K562 treated with DMSO at 1 percent for 48 hours (cell line): ENCODE data around the gene TPRN. TPM values are rescaled to one million over a fixed set of nuclear protein-coding genes. Genes with fewer than 3 reads are reported as not detected.

Source experiments
- total RNA-seq: library from RNA; unstranded; fragments of 300-600 nt; gene quantifications from 2 replicates; pipeline ENCODE4 v1.2.3, GENCODE V29; 2022; ENCODE audit warnings: low replicate concordance; ENCODE audit errors: extremely low read depth

TPRN gene, protein sequence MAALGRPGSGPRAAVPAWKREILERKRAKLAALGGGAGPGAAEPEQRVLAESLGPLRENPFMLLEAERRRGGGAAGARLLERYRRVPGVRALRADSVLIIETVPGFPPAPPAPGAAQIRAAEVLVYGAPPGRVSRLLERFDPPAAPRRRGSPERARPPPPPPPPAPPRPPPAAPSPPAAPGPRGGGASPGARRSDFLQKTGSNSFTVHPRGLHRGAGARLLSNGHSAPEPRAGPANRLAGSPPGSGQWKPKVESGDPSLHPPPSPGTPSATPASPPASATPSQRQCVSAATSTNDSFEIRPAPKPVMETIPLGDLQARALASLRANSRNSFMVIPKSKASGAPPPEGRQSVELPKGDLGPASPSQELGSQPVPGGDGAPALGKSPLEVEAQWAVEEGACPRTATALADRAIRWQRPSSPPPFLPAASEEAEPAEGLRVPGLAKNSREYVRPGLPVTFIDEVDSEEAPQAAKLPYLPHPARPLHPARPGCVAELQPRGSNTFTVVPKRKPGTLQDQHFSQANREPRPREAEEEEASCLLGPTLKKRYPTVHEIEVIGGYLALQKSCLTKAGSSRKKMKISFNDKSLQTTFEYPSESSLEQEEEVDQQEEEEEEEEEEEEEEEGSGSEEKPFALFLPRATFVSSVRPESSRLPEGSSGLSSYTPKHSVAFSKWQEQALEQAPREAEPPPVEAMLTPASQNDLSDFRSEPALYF
- not detected in 2 replicates for total RNA-seq

DNA sequence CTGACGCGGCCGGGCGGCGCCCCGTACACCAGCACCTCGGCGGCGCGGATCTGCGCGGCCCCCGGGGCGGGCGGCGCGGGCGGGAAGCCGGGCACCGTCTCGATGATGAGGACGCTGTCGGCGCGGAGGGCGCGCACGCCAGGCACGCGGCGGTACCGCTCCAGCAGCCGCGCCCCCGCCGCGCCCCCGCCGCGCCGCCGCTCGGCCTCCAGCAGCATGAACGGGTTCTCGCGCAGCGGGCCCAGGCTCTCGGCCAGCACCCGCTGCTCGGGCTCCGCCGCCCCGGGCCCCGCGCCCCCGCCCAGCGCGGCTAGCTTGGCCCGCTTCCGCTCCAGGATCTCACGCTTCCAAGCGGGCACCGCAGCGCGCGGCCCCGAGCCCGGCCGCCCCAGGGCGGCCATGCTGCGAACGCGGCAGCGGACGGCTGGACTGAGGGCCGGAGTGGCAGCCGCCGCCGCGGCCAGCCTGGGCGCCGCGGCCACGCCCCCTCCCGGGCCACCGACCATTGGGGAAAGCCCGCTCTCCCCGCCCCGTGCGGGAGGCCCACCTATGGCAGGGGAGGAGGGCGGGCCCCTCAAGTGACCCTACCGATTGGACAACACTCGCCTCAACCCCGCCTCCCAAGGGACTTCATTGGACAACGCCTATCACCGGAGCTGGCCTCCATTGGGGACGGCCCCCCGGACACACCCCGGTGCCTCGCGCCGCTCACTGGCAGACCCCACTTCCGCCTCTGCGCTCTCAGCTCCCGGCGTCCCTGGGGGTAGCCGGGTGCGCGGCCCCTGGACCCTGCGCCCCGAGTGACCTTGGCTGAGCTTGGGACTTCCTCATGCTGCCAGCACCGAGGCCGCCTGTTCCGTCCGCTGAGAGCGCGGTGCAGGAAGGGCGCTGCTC, at the start of gene TPRN:
TSS of gene TPRN (minus strand) at position 431 of the 894 bp plus-strand sequence. CDS start at position 401, 30 bp downstream.

DNA sequence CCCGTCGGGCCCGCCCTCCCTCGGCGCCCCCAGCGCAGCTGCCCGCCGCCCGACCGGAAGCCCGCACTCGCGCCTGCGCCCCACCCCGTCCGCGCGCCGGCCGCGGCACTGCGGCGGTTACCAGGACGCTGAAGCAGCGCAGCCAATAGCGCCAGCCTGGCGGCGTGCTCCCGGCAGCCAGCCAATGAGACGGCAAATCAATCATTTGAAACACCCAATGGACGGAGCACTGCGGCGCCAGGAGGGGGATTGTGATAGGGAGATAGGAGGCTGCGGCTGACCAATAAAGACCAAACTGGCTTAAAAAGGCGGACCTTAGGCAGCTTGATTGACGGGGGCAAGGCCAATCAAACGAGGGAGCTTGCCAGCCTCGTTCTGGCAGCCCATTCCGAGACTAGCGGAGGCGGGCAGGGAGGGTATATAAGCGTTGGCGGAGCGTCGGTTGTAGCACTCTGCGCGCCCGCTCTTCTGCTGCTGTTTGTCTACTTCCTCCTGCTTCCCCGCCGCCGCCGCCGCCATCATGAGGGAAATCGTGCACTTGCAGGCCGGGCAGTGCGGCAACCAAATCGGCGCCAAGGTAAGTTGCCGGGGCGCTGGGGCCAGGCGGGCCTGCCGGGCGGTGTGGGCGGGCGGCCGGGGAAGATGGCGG, 40.4 kb upstream of the TPRN start, which contains the start of gene TUBB4B:
TSS of gene TUBB4B (plus strand) at position 447 of the 649 bp plus-strand sequence. CDS start at position 521, 74 bp downstream.

DNA sequence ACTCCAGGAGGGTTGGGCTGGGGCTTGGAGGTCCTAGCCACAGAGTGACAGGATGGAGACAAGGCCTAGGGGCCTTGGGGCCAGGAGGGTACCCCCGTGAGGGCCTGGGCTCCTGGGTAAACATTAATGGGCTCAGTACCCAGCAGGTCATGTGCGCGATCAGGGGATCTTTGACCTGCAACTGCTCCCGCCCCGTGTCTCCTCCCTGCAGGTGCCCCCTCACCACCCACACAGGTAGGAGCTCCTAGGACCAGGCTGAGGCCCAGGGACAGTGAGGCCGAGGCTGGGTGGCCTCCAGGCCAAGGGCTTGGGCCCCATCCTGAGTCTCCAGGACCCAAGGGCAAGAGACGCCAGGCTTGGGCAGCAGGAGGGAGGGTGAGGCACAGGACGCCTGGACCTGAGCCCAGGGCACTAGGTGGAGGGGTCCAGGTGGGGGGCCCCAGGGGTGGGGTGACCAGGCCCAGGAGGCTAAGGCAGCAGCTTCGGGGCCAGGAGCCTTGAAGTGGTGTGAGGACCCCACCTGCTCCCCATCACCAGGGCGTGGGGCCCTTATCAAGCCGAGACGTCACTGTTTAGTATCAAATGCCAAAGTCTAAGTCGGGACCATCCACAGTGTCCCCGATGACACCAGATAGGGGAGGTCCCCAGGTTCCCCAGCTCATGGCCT, 30.3 kb upstream of the TPRN start, which contains the start of gene SLC34A3:
TSS of gene SLC34A3 (plus strand) at position 197 of the 667 bp plus-strand sequence. CDS start 802 bp downstream, outside the sequence.

DNA sequence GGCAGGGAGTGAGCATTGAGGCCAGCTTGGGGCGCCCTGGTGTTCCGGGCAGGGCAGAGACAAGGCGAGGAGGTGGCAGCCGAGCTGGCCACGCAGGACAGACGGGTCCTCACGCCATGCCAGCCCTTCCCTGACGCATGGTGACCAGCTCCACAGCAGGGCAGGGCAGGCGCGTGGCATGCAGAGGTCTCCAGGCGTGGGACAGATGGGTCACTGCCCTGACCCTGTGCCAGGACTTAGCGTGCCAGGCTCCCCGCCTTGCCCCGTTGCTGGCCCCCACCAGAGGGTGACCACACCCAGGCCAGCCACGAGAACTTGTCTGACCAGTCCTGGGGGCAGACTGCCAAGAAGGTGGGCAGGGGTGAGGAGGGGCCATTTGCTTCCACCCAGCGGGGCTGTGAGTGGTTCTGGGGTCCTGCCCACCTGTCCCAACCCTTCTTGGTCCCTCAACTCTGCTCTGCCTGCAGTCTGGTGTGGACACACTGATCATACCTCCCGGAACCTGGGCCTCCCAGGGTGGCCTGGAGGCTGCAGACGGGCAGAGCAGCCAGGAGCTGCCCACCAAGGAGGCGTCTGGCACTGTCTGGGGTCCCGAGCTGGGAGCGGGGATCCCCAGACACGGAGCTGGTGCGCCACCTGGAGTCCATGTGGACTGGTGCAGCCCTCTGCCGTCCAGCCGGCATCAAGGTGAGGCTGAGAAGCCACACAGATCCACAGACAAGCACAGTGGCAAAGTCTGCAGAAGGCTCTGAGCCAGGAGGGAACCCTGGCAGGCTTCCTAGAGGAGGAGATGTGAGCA, 26.7 kb upstream of the TPRN start, which contains the start of gene RNF224:
TSS of gene RNF224 (plus strand) at position 449 of the 799 bp plus-strand sequence. CDS start 834 bp downstream, outside the sequence.

DNA sequence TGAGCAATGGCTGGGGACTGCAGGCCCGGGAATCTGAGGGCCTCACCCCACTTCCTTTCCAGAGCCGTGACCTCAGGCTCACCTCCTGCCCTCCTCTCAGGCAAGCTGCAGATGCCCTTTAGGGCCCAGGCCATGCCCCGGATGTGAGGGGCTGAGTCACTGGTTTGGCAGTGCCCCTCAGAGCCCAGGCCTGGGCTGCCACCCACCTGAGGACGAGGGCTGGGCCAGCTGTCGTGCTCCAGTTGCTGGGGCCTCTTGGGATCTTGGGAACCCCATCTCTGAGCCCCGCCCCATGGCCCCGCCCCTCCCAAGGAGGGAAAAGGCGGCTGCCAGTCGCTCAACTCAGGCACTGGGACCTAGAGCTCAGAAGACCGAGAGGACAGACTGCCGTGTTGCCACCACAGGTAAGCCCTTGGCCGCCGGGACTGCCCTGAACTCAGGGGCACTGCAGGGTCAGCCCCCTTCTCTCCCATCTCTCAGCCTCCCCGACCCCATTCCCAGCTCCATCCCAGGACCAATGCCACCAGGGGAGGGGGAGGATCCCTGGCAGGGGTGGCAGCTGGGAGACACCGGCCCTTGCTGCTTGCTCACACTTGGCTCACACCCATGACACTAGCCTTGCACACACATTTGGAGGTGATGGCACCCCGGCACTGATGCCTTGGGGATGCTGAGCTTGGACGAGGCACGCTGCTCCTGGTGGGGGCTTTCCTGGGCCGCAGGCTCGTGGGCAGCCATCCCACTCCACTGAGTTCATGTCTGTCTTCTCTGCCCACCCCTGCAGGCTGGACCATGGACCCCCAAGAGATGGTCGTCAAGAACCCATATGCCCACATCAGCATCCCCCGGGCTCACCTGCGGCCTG, 24.5 kb upstream of the TPRN start, which contains the start of gene CYSRT1:
TSS of gene CYSRT1 (plus strand) at position 345 of the 865 bp plus-strand sequence. CDS start at position 793, 448 bp downstream.

DNA sequence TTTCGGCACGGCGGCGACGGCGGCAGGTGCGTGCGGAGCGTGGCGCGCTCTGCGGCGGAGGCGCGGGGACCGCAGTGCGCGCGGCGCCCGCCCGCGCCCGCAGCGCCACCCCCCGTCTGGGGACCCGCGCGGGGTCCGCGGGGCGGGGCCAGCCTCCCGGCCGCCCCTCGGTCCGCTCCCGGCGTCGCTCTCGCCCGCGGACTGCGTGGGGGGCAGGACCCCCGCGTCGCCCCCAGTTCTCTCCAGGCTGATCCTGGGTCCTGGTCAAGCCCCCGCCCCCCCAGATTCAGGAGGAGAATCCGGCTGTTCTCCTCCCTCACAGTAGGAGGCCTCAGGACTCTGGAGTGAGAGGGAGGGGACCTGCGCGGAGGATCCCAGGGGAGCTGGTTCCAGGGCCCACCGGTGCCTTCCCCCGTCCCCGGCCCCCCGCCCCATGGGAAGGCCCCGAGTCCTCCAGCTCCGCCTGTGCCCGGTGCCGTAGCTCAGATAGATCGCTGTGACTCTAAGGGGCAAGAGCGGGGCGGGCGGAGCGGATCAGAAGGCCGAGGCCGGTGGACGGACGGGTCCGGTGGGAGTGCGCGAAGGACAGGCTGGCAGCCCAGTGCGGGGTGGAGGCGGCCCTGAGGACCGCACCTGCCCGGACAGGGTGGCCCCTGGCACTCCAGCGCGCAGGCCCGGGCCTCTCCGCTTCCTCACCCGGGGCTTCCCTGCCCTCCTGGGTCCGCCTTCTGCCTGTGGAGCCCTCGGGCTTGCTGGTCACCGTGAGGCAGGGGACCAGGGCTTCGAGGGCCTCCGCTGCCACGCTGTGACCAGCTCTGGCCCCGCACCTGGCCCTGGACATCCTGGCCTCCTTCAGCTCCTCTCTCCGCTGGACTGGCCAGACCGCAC, 21.9 kb upstream of the TPRN start, which contains the start of gene RNF208:
TSS of gene RNF208 (minus strand) at position 51 of the 888 bp plus-strand sequence. CDS start 1,028 bp downstream, outside the sequence.

DNA sequence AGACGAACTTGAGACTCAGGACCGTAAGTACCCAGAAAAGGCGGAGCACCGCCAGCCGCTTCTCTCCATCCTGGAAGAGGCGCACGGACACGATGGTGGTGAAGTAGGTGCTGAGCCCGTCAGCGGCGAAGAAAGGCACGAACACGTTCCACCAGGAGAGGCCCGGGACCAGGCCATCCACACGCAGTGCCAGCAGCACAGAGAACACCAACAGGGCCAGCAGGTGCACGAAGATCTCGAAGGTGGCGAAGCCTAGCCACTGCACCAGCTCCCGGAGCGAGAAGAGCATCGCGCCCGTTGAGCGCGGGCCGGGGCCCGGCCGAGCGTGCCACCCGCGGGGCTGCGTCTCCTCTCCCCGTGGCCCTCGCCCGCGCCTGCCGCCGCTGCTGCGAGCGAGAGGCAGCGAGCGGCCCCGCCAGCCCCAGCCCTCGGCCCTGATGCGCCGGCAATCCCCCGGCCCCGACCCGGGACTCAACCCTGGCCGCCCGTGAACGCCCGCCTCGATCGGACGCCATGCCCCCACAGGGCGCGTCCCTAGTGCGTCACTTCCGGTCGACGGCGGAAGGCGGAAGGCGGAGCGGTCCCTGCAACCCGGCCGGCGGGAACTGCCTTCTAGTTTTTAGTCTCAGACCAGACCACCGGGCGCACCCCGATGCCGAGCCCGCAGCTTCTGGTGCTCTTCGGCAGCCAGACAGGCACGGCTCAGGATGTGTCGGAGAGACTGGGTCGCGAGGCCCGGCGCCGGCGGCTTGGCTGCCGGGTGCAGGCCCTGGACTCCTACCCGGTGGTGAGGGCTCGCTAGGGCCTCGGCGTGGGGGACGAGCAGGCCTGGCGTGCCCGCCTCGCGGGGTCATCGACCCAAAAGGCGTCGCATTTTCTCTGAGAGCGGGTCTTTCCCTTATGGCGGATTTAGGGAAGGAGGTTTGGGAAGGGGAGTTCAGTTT, 4.9 kb upstream of the TPRN start, which contains the start of the genes NDOR1 and TMEM203:
TSS of gene NDOR1 (plus strand) at position 575 of the 944 bp plus-strand sequence. CDS start at position 653, 78 bp downstream.
TSS of gene TMEM203 (minus strand) at position 523 of the 944 bp plus-strand sequence. CDS start at position 289, 234 bp downstream.

DNA sequence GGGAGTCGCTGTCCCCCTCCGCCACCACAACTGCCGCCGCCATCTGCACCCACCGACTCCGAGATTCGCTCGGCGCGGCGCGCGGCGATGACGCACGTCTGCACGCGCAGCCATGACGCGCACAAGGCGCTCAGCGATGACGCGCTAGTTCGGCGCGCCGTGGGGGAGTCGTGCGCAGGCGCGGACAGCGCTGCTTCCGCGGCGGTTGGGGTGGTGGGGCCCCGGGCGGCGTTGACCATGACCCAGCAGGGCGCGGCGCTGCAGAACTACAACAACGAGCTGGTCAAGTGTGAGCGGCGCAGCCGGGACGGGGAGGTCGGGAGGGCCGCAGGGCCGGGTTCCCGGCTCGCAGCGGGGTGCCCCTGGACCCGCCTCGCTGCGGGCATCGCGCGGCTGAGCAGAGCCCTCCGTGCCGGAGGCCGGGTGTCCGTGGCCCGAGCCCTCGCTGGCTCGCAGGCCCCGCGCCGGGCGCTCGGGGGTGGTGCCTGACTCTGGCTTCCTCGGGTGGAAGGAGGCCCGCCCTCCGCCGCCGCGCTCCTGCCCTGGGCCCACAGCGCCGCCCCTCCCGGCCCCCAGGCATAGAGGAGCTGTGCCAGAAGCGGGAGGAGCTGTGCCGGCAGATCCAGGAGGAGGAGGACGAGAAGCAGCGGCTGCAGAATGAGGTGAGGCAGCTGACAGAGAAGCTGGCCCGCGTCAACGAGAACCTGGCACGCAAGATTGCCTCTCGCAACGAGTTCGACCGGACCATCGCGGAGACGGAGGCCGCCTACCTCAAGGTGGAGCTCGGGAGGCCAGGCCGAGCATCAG, 11.8 kb downstream of the TPRN start, which contains the start of the genes ANAPC2 and SSNA1:
TSS of gene ANAPC2 (minus strand) at position 71 of the 807 bp plus-strand sequence. CDS start at position 43, 28 bp downstream.
TSS of gene SSNA1 (plus strand) at position 187 of the 807 bp plus-strand sequence. CDS start at position 238, 51 bp downstream.

DNA sequence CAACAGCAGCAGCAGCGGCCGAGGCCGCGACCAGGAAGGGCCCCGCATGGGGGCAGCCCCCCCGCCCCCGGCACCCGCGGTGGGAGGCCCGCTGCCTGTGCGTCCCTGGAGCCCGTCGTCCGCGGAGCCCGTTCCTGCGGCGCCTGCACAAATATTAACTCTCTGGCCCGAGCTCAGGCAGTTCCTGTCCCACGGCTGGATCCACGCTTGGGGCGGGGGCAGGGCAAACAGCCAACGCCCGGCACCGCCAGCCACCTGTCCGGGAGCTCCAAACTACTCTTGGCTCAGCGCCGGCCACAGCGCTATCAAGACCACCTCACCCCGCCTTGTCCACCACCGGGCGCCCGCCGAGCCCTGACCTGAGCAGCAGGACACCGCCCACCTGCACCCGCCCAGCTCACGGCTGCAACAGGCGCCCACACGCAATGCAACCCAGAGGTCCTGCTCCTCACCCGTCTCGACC, 30.6 kb downstream of the TPRN start, which contains the start of gene LRRC26:
TSS of gene LRRC26 (minus strand) at position 156 of the 463 bp plus-strand sequence. CDS start at position 48, 108 bp downstream.

Other genes starting within 250 kb of the TPRN start
- gene LCN12, start 248.5 kb downstream of the TPRN start, total RNA-seq = not detected in 2 replicates
- gene PTGDS, start 223.2 kb downstream of the TPRN start, total RNA-seq = not detected in 2 replicates
- not detected in 2 replicates for gene LCNL1, start 217.7 kb downstream of the TPRN start, total RNA-seq
- not detected in 2 replicates for gene PAXX, start 208.3 kb downstream of the TPRN start, total RNA-seq
- gene CLIC3, start 204.2 kb downstream of the TPRN start, total RNA-seq = not detected in 2 replicates
- gene ABCA2, start 172.5 kb downstream of the TPRN start, total RNA-seq = not detected in 2 replicates
- not detected in 2 replicates for gene FUT7, start 168.7 kb downstream of the TPRN start, total RNA-seq
- not detected in 2 replicates for gene NPDC1, start 154.6 kb downstream of the TPRN start, total RNA-seq
- gene ENTPD2, start 146.7 kb downstream of the TPRN start, total RNA-seq = not detected in 2 replicates
- gene SAPCD2, start 130.2 kb downstream of the TPRN start, total RNA-seq = not detected in 2 replicates
- not detected in 2 replicates for gene UAP1L1, start 123.2 kb downstream of the TPRN start, total RNA-seq
- gene MAN1B1, start 113.8 kb downstream of the TPRN start, total RNA-seq = 167 TPM in 1 of 2 replicates, not detected in the other
- not detected in 2 replicates for gene DPP7, start 86.0 kb downstream of the TPRN start, total RNA-seq
- gene GRIN1, start 61.6 kb downstream of the TPRN start, total RNA-seq = not detected in 2 replicates
- not detected in 2 replicates for gene LRRC26, start 30.7 kb downstream of the TPRN start, total RNA-seq
- not detected in 2 replicates for gene TMEM210, start 28.7 kb downstream of the TPRN start, total RNA-seq
- not detected in 2 replicates for gene ANAPC2, start 12.2 kb downstream of the TPRN start, total RNA-seq
- gene SSNA1, start 12.1 kb downstream of the TPRN start, total RNA-seq = not detected in 2 replicates
- gene TMEM203, start 4.9 kb upstream of the TPRN start, total RNA-seq = not detected in 2 replicates
- gene NDOR1, start 5.0 kb upstream of the TPRN start, total RNA-seq = not detected in 2 replicates
- gene RNF208, start 21.5 kb upstream of the TPRN start, total RNA-seq = not detected in 2 replicates
- gene CYSRT1, start 24.4 kb upstream of the TPRN start, total RNA-seq = not detected in 2 replicates
- gene RNF224, start 26.8 kb upstream of the TPRN start, total RNA-seq = not detected in 2 replicates
- gene SLC34A3, start 30.2 kb upstream of the TPRN start, total RNA-seq = not detected in 2 replicates
- 943 TPM in 1 of 2 replicates, not detected in the other for gene TUBB4B, start 40.5 kb upstream of the TPRN start, total RNA-seq
- gene STPG3, start 50.5 kb upstream of the TPRN start, total RNA-seq = not detected in 2 replicates
- not detected in 2 replicates for gene NELFB, start 54.6 kb upstream of the TPRN start, total RNA-seq
- gene TOR4A, start 77.0 kb upstream of the TPRN start, total RNA-seq = 87.0 TPM in 1 of 2 replicates, not detected in the other
- gene NRARP, start 101.5 kb upstream of the TPRN start, total RNA-seq = not detected in 2 replicates
- gene EXD3, start 222.4 kb upstream of the TPRN start, total RNA-seq = not detected in 2 replicates
- not detected in 2 replicates for gene NOXA1, start 222.7 kb upstream of the TPRN start, total RNA-seq
- gene ENTPD8, start 240.6 kb upstream of the TPRN start, total RNA-seq = not detected in 2 replicates